ENCODE measurements around the gene AFF3.

Gene AFF3

GRCh38 chr2:99700482-99701398, 441.6 kb downstream of the AFF3 start:
- Histone ChIP-seq H3K27ac (peak overlapping the region; percentile 21), H3K4me1 (ENCODE audit: control insufficient read depth in 1 of 2, insufficient read depth in 1 of 2, low read depth in 1 of 2, low read length in 1 of 2) (peaks cover 7 to 10% of the 10 kb centered on the region in 2 experiments), H3K36me3 (no peaks in the 10 kb centered on the region), H3K9me3 (no peaks in the 10 kb centered on the region), H3K4me3 (ENCODE audit: low read depth in 1 of 2, low read length in 1 of 2) (no peak overlapping the region), H3K27me3 (no peaks in the 10 kb centered on the region)
- TF ChIP-seq CTCF (IDR thresholded peaks at IDR 0.05): no peak

- no peaks in the 10 kb centered on the region for H3K9me3 ChIP-seq
- H3K36me3 ChIP-seq: no peaks in the 10 kb centered on the region
- no peak for TF ChIP-seq CTCF (IDR thresholded peaks at IDR 0.05)
- no peak overlapping the region for H3K4me3 ChIP-seq (ENCODE audit: low read depth in 1 of 2, low read length in 1 of 2)
- H3K4me1 ChIP-seq (ENCODE audit: control insufficient read depth in 1 of 2, insufficient read depth in 1 of 2, low read depth in 1 of 2, low read length in 1 of 2): peaks cover 7 to 10% of the 10 kb centered on the region in 2 experiments
- no peak overlapping the region for H3K27ac ChIP-seq
- no peaks in the 10 kb centered on the region for H3K27me3 ChIP-seq
Measured at GRCh38 chr2:99698896-99699295, 443.5 kb downstream of the AFF3 start.

- no peak overlapping the region for H3K27ac ChIP-seq
Measured at GRCh38 chr2:99697811-99698568, 444.4 kb downstream of the AFF3 start.

GRCh38 chr2:99695944-99696253, 446.5 kb downstream of the AFF3 start:
- H3K27ac ChIP-seq: no peak overlapping the region
- H3K4me3 ChIP-seq (ENCODE audit: low read depth in 1 of 2, low read length in 1 of 2): no peak overlapping the region
- TF ChIP-seq CTCF (IDR thresholded peaks at IDR 0.05): no peak
- H3K27me3 ChIP-seq: no peaks in the 10 kb centered on the region
- no peaks in the 10 kb centered on the region for H3K36me3 ChIP-seq
- H3K9me3 ChIP-seq: no peaks in the 10 kb centered on the region
- H3K4me1 ChIP-seq (ENCODE audit: control insufficient read depth in 1 of 2, insufficient read depth in 1 of 2, low read depth in 1 of 2, low read length in 1 of 2): peaks cover 0 to 2% of the 10 kb centered on the region in 2 experiments

More at GRCh38 chr2:99697811-99698568, 444.4 kb downstream of the AFF3 start:
- Histone ChIP-seq H3K9me3 (no peaks in the 10 kb centered on the region), H3K27me3 (no peaks in the 10 kb centered on the region), H3K36me3 (no peaks in the 10 kb centered on the region), H3K4me1 (ENCODE audit: control insufficient read depth in 1 of 2, insufficient read depth in 1 of 2, low read depth in 1 of 2, low read length in 1 of 2) (peaks cover 7 to 10% of the 10 kb centered on the region in 2 experiments), H3K4me3 (ENCODE audit: low read depth in 1 of 2, low read length in 1 of 2) (no peak overlapping the region)
- TF ChIP-seq CTCF (IDR thresholded peaks at IDR 0.05): no peak

GRCh38 chr2:99695130-99695943, 447.1 kb downstream of the AFF3 start:
- Histone ChIP-seq H3K27me3 (no peaks in the 10 kb centered on the region), H3K36me3 (no peaks in the 10 kb centered on the region), H3K27ac (no peak overlapping the region), H3K9me3 (no peaks in the 10 kb centered on the region), H3K4me1 (ENCODE audit: control insufficient read depth in 1 of 2, insufficient read depth in 1 of 2, low read depth in 1 of 2, low read length in 1 of 2) (no peaks in the 10 kb centered on the region), H3K4me3 (ENCODE audit: low read depth in 1 of 2, low read length in 1 of 2) (no peak overlapping the region)
- no peak for TF ChIP-seq CTCF (IDR thresholded peaks at IDR 0.05)
